GM23338 (cell line): ENCODE data around the gene UFD1. TPM values are rescaled to one million over a fixed set of nuclear protein-coding genes. Genes with fewer than 3 reads are reported as not detected.

Experiments used
- ATAC-seq: fragments of 200-7000 bp; cut with Tn5 transposase; 3 replicates; pipeline ENCODE4 v1.9.1; 2020
- DNase-seq: peaks from one replicate; pipeline ENCODE4 v3.0.0-alpha.2; 2015; ENCODE audit warnings: low spot score
- H2AFZ ChIP-seq: fragments of 200-600 bp; sonication (generic); 2 replicates; pipeline ENCODE4 v1.8.0; 2016; ENCODE audit warnings: antibody characterized with exemption, mild to moderate bottlenecking, moderate library complexity
- H3F3A ChIP-seq: fragments of 200-600 bp; sonication (generic); replicated peaks from 2 replicates; pipeline ENCODE4 v1.8.0; 2017; ENCODE audit warnings: antibody characterized with exemption, mixed run types, low read depth
- H3K27ac ChIP-seq: fragments of 200-600 bp; sonication (generic); 2 replicates; pipeline ENCODE4 v1.6.1; 2016; ENCODE audit warnings: low read depth
- H3K27me3 ChIP-seq: fragments of 200-600 bp; sonication (generic); 2 replicates; pipeline ENCODE4 v1.8.0; 2016; ENCODE audit warnings: mild to moderate bottlenecking, mixed run types, moderate library complexity; ENCODE audit not compliant: insufficient read depth
- H3K36me3 ChIP-seq: fragments of 200-600 bp; sonication (generic); 2 replicates; pipeline ENCODE4 v1.8.0; 2016; ENCODE audit warnings: mild to moderate bottlenecking; ENCODE audit not compliant: insufficient read depth
- H3K4me1 ChIP-seq: fragments of 200-600 bp; sonication (generic); 2 replicates; pipeline ENCODE4 v1.8.0; 2016; ENCODE audit warnings: mild to moderate bottlenecking, moderate library complexity; ENCODE audit not compliant: insufficient read depth
- H3K4me2 ChIP-seq: fragments of 200-600 bp; sonication (generic); 2 replicates; pipeline ENCODE4 v1.7.1; 2017; ENCODE audit warnings: mixed run types
- H3K4me3 ChIP-seq: fragments of 200-600 bp; sonication (generic); 2 replicates; pipeline ENCODE4 v1.6.1; 2016; ENCODE audit warnings: mixed run types
- H3K79me2 ChIP-seq: fragments of 200-600 bp; sonication (generic); replicated peaks from 2 replicates; pipeline ENCODE4 v1.8.0; 2017; ENCODE audit warnings: mild to moderate bottlenecking; ENCODE audit not compliant: insufficient read depth
- H3K9me2 ChIP-seq: fragments of 200-600 bp; sonication (generic); 2 replicates; pipeline ENCODE4 v1.8.0; 2017; ENCODE audit not compliant: insufficient read depth
- H4K20me1 ChIP-seq: fragments of 200-600 bp; sonication (generic); replicated peaks from 2 replicates; pipeline ENCODE4 v1.8.0; 2017; ENCODE audit warnings: mild to moderate bottlenecking; ENCODE audit not compliant: insufficient read depth
- H3K27ac Mint-ChIP-seq: 2 replicates; pipeline ENCODE4 v1.8.0; 2020; ENCODE audit warnings: inconsistent platforms, mild to moderate bottlenecking, moderate library complexity, mixed read lengths
- H3K27me3 Mint-ChIP-seq: 3 replicates; pipeline ENCODE4 v1.8.0; 2022; ENCODE audit warnings: low read depth, mild to moderate bottlenecking, moderate library complexity, mixed read lengths, inconsistent platforms; ENCODE audit not compliant: insufficient read depth, poor library complexity
- H3K36me3 Mint-ChIP-seq: 3 replicates; pipeline ENCODE4 v1.8.0; 2021; ENCODE audit warnings: low read depth, mild to moderate bottlenecking, inconsistent platforms, moderate library complexity, mixed read lengths
- H3K4me1 Mint-ChIP-seq: 3 replicates; pipeline ENCODE4 v1.8.0; 2020; ENCODE audit warnings: mild to moderate bottlenecking, inconsistent platforms, mixed read lengths
- H3K4me3 Mint-ChIP-seq: 3 replicates; pipeline ENCODE4 v1.8.0; 2021; ENCODE audit warnings: moderate library complexity, mild to moderate bottlenecking, inconsistent platforms, mixed read lengths
- H3K9me3 Mint-ChIP-seq: 3 replicates; pipeline ENCODE4 v1.8.0; 2020; ENCODE audit warnings: moderate library complexity, mild to moderate bottlenecking, inconsistent platforms, mixed read lengths
- EZH2 ChIP-seq: fragments of 200-600 bp; sonication (generic); IDR thresholded peaks from one replicate; pipeline ENCODE4 v1.8.0; 2017; ENCODE audit warnings: antibody characterized with exemption, mild to moderate bottlenecking, low read depth; ENCODE audit not compliant: unreplicated experiment
- JUNB ChIP-seq: IDR thresholded peaks from one replicate; pipeline ENCODE4 v1.6.1; 2016; ENCODE audit warnings: antibody characterized with exemption; ENCODE audit not compliant: unreplicated experiment
- STAT1 ChIP-seq: IDR thresholded peaks from one replicate; pipeline ENCODE4 v1.6.1; 2016; ENCODE audit warnings: antibody characterized with exemption; ENCODE audit not compliant: unreplicated experiment
- ZNF462 ChIP-seq: fragments of 250-450 bp; sonication (Bioruptor Pico); IDR thresholded peaks from 2 replicates; pipeline ENCODE4 v1.5.0; 2020; ENCODE audit warnings: mild to moderate bottlenecking, moderate library complexity
- polyA plus RNA-seq: library from polyadenylated mRNA; unstranded; fragments of >200 nt; fragmentation: Nextera tagmentation; extraction: Ambion mirVana; gene quantifications from 2 replicates; pipeline ENCODE4 v1.2.1, GENCODE V29; 2016
- total RNA-seq: library from RNA; depleted of rRNA; stranded (reverse); fragments of >200 nt; shearing (Covaris generic); gene quantifications from 2 replicates; pipeline ENCODE4 v1.2.3, GENCODE V29; 2014
- TF ChIP-seq, protein P1 (sequence below), 2 experiments: fragments of 200-600 bp in 1 of 2; sonication (generic) in 1 of 2; conservative IDR thresholded peaks; 2 replicates each; pipeline versions ENCODE4 v1.5.1 to v1.6.1; 2016 to 2017; ENCODE audit warnings: antibody characterized with exemption in 2 of 2, low read depth in 2 of 2, mild to moderate bottlenecking in 2 of 2, moderate library complexity in 1 of 2

The UFD1 gene
- total and polyA plus RNA-seq, 2 experiments from 2014 or later = 53.5 to 93.8 TPM

GRCh38 chr22:19494001-19494560, 15.1 kb upstream of the UFD1 start (continued):
- TF ChIP-seq EZH2 (no peak), JUNB (no peak), STAT1 (no peak), ZNF462 (CRISPR knock-in tag) (no peak)
- TF ChIP-seq, protein P1, sequence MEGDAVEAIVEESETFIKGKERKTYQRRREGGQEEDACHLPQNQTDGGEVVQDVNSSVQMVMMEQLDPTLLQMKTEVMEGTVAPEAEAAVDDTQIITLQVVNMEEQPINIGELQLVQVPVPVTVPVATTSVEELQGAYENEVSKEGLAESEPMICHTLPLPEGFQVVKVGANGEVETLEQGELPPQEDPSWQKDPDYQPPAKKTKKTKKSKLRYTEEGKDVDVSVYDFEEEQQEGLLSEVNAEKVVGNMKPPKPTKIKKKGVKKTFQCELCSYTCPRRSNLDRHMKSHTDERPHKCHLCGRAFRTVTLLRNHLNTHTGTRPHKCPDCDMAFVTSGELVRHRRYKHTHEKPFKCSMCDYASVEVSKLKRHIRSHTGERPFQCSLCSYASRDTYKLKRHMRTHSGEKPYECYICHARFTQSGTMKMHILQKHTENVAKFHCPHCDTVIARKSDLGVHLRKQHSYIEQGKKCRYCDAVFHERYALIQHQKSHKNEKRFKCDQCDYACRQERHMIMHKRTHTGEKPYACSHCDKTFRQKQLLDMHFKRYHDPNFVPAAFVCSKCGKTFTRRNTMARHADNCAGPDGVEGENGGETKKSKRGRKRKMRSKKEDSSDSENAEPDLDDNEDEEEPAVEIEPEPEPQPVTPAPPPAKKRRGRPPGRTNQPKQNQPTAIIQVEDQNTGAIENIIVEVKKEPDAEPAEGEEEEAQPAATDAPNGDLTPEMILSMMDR (conservative IDR thresholded peaks at IDR 0.05; ENCODE audit: low read depth in 2 of 2) = no peak

DNA sequence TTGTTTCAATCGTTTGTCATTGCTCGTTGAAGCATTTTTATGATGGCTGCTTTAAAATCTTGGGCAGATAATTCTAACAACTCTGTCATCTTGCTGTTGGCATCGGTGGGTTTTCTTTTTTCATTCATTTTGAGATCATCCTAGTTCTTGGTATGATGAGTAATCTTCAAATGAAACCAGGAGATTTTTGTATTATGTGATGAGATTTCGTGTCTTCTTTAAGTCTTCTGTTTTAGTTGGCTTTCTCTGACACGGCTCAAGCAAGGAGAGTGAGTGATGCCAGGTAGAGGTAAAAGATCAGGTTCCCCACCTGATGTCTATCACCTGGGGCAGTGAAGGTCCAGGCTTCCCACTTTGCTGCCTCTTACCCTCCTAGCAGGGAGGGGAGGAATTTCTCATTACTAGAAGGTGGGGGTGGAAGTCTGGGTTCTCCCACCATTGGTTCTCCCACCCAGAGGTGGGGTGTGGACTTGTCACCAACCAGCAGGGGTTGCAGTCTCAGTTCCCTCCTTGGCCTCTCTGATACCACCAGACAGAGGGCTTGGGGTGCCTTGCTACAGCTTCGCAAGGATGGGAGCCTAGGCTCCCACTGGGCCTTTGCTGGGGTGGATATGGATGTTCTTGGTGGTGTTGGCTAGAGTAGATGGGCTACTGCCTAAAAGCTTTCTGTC, 13.6 kb upstream of the UFD1 start:
- Mint-ChIP-seq H3K9me3 (no peaks in the 10 kb centered on the region), H3K4me3 (no peak overlapping the region), H3K36me3 (peaks cover 47% of the 10 kb centered on the region), H3K27ac (no peak overlapping the region), H3K27me3 (peaks cover 3% of the 10 kb centered on the region), H3K4me1 (no peaks in the 10 kb centered on the region)
- Histone ChIP-seq H3K79me2 (peaks cover 3% of the 10 kb centered on the region), H3F3A (no peaks in the 10 kb centered on the region), H2AFZ (no peak overlapping the region), H4K20me1 (peaks cover 8% of the 10 kb centered on the region; the same call in 1 of the 2 replicates), H3K27me3 (no peaks in the 10 kb centered on the region), H3K4me2 (no peak overlapping the region), H3K36me3 (peaks cover 28% of the 10 kb centered on the region; the same call in 1 of the 2 replicates), H3K4me1 (no peaks in the 10 kb centered on the region), H3K4me3 (no peak overlapping the region), H3K27ac (no peak overlapping the region), H3K9me2 (no peaks in the 10 kb centered on the region)
- ATAC-seq (no peak), DNase-seq (no peak)
- no peak for TF ChIP-seq EZH2
- TF ChIP-seq ZNF462 (CRISPR knock-in tag) = no peak
